Upper lobe of left lung (tissue), 4 donors: ENCODE results near the gene TRIM74.
"Not testable (repeated sequence)": the region's sequence is repeated elsewhere in the genome, so short reads cannot be mapped to it uniquely, and the experiment has no call there.

Experiments used
- CTCF ChIP-seq, 6 experiments: fragments of 450-650 bp in 4 of 6; fragments of 200-600 bp in 2 of 6; sonication (generic) in 2 of 6; IDR thresholded peaks; one replicate each; pipeline ENCODE4 v1.5.1; 2016 to 2019; ENCODE audit warnings: antibody characterized with exemption in 6 of 6
- EP300 ChIP-seq, 4 donors: sonication (generic); formaldehyde crosslinking; IDR thresholded peaks; one replicate each; pipeline ENCODE4 v1.5.1; 2017; ENCODE audit warnings: antibody characterized with exemption in 4 of 4, control low read depth in 2 of 4
- POLR2A ChIP-seq, 4 donors: fragments of 450-650 bp; IDR thresholded peaks; one replicate each; pipeline ENCODE4 v1.5.1; 2016 to 2017; ENCODE audit warnings: antibody characterized with exemption in 4 of 4, mild to moderate bottlenecking in 2 of 4
- POLR2AphosphoS5 ChIP-seq, 2 donors: sonication (generic); formaldehyde crosslinking; IDR thresholded peaks; one replicate each; pipeline ENCODE4 v1.5.1; 2017; ENCODE audit warnings: antibody characterized with exemption in 2 of 2

GRCh38 chr7:72990146-72990913, 21.1 kb upstream of the TRIM74 start:
- not testable (repeated sequence) for TF ChIP-seq EP300, POLR2AphosphoS5, CTCF, POLR2A (IDR thresholded peaks at IDR 0.05)
